ENCODE results near the gene ATXN1.
"Not testable (repeated sequence)": the region's sequence is repeated elsewhere in the genome, so short reads cannot be mapped to it uniquely, and the experiment has no call there.

Gene ATXN1

GRCh38 chr6:16559071-16559470 is 202.2 kb downstream of the ATXN1 start:
- DNase-seq = no peak

GRCh38 chr6:16555550-16555949 is 205.7 kb downstream of the ATXN1 start:
- DNase-seq = no peak

- DNase-seq = no peak
Observed at GRCh38 chr6:16553531-16553930, 207.7 kb downstream of the ATXN1 start.

GRCh38 chr6:16551466-16551865 is 209.8 kb downstream of the ATXN1 start:
- DNase-seq = no peak

- no peak for DNase-seq
Observed at GRCh38 chr6:16548121-16548520, 213.1 kb downstream of the ATXN1 start.

- DNase-seq = no peak
Observed at GRCh38 chr6:16547587-16547986, 213.7 kb downstream of the ATXN1 start.

GRCh38 chr6:16546861-16547260 is 214.4 kb downstream of the ATXN1 start:
- no peak for DNase-seq

- no peak for DNase-seq
Observed at GRCh38 chr6:16545382-16545781, 215.9 kb downstream of the ATXN1 start.

GRCh38 chr6:16544521-16544920 is 216.7 kb downstream of the ATXN1 start:
- no peak for DNase-seq

- DNase-seq = no peak
Observed at GRCh38 chr6:16544006-16544405, 217.3 kb downstream of the ATXN1 start.

GRCh38 chr6:16543521-16543920 is 217.7 kb downstream of the ATXN1 start:
- DNase-seq = no peak

- DNase-seq = no peak
Observed at GRCh38 chr6:16542070-16542469, 219.2 kb downstream of the ATXN1 start.

GRCh38 chr6:16540804-16541752 is 220.2 kb downstream of the ATXN1 start:
- DNase-seq = no peak

GRCh38 chr6:16540383-16540782 is 220.9 kb downstream of the ATXN1 start:
- DNase-seq = not testable (repeated sequence)

- DNase-seq = no peak
Observed at GRCh38 chr6:16539086-16539931, 222.0 kb downstream of the ATXN1 start.

- DNase-seq = no peak
Observed at GRCh38 chr6:16535564-16535963, 225.7 kb downstream of the ATXN1 start.

- no peak for DNase-seq
Observed at GRCh38 chr6:16533721-16534136, 227.5 kb downstream of the ATXN1 start.

- DNase-seq = no peak
Observed at GRCh38 chr6:16533210-16533609, 228.1 kb downstream of the ATXN1 start.

GRCh38 chr6:16527691-16528090 is 233.6 kb downstream of the ATXN1 start:
- DNase-seq = no peak

- DNase-seq = no peak
Observed at GRCh38 chr6:16524380-16524707, 236.9 kb downstream of the ATXN1 start.

- no peak for DNase-seq
Observed at GRCh38 chr6:16523606-16524379, 237.5 kb downstream of the ATXN1 start.

GRCh38 chr6:16522937-16523336 is 238.3 kb downstream of the ATXN1 start:
- DNase-seq = no peak

- DNase-seq = no peak
Observed at GRCh38 chr6:16521528-16521927, 239.7 kb downstream of the ATXN1 start.

Data from activated CD4-positive, alpha-beta T cell treated with anti-CD3 and anti-CD28 coated beads for 1 hour (primary cell).